Jurkat, Clone E6-1 (cell line): Measurements from ENCODE around the gene CDH26.

Experiments
- DNase-seq: peaks from one replicate; pipeline ENCODE4 v3.0.0-alpha.2; 2011; ENCODE audit warnings: low read depth, low spot score
- H3K4me3 ChIP-seq: 2 replicates; pipeline ENCODE4 v1.5.1; 2011; ENCODE audit warnings: mild to moderate bottlenecking, low read length, control low read depth, moderate library complexity

Gene CDH26

DNA sequence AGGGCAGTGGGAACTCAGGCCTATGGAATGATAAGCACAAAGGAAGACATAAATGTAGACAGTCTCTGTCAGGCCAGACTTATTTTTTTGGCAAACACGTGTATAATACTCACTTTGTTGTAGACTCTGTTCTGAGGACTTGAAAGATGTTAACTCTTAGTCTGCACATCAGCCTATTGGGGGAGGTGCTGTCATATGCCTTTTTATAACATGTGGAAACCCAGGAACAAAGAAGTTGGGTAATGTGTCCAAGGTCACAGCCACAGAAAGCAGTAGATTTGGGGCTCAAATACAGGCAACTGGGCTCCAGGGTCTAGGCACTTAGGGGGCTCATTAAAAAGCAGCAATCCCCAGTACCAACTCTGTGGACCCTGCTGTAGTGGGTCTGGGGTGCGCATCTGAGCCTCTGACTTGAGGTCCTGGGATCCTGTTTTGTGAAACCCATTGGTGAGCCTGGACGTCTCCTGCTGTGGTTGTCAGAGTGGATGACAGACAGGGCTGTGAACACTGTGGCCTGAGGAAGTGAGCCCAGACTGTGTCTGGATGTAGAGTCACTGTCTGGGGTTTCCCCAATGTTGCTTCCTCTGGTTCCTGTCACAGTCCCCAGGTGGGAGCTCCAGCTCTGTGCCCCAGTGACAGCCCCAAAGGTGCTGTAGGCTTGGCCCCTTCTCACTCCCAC is 50.0 kb downstream of the CDH26 start:
- no peak for DNase-seq
- no peak overlapping the region for H3K4me3 ChIP-seq

DNA sequence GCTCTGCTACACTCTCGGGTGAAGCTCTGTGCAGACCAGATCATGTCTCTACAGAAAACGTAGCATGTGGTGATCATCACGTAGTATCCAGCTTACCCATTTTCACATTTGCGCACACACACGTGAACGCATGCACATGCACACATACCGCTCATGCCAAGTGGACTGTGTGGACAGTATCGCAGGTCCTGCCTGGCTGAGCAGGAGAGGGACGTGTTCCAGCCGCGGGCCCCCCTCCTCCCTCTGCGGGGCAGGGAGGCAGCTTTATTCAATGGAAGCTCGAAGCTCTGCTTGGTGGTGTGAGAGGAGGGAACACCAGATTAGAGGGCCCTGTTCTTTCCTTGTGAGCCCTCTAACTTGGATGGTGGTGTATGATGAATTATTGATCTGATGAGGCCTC is 51.1 kb downstream of the CDH26 start:
- H3K4me3 ChIP-seq, result no peak overlapping the region

GRCh38 chr20:60009826-60010616 is 51.8 kb downstream of the CDH26 start:
- DNase-seq, result no peak

More for the DNA sequence above, 51.1 kb downstream of the CDH26 start:
- no peak for DNase-seq

GRCh38 chr20:60010689-60011458 is 52.7 kb downstream of the CDH26 start:
- no peak for DNase-seq

More at GRCh38 chr20:60009826-60010616, 51.8 kb downstream of the CDH26 start:
- no peak overlapping the region for H3K4me3 ChIP-seq

DNA sequence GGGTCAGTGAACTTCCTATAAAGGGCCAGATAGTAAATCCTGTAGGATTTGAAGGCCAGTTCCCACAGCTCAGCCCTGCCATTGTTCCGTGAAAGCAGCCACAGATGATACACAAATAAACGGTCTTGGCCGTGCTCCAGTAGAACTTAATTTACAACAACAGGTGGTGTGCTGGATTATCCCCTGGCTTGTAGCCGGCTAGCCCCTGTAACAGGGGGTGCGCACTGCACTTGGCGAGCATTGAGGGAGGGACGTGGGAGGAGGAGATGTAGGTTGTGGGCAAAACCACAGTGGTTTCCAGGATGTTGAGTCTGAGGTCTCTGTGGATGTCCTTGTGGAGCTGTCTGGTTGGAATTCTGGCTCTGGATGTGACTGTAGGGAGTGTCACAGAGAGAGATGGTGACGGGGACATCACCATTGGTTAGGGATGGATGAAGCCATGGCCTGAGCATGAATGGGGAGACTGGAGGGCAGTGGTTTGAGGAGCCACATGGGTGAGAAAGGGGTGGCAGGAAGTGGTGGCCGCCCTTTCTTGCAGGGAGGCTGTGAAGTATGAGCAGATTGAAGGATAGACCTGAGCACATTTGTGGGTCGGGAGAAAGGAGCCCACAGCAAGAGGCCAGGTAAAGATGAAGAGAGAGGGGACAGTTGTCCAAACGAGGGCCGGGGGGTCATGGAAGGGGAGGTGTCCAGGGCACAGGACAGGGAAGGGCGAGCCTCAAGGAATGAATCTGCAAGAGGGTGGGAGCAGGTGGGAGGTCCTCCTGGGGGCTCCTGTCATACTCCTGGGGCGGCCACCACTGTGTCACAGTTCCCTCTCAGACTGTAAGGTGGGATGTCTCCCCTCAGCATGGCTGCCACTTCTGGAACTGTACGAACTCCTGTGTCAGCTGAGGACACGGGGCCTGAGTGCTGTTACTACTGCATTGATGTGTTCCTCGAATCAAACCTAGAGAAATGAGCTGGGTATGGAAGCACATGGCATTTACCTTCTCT is 53.6 kb downstream of the CDH26 start:
- H3K4me3 ChIP-seq, result no peak overlapping the region; the same call in 1 of the 2 replicates
- DNase-seq, result peak; percentile 71

More at GRCh38 chr20:60010689-60011458, 52.7 kb downstream of the CDH26 start:
- no peak overlapping the region for H3K4me3 ChIP-seq

GRCh38 chr20:60013296-60014139 is 55.3 kb downstream of the CDH26 start:
- no peak for DNase-seq
- H3K4me3 ChIP-seq, result no peak overlapping the region

- H3K4me3 ChIP-seq, result no peak overlapping the region
- DNase-seq, result no peak
Measured at GRCh38 chr20:60016406-60016805, 58.2 kb downstream of the CDH26 start.

- H3K4me3 ChIP-seq, result no peak overlapping the region
- DNase-seq, result no peak
Measured at GRCh38 chr20:60020251-60020650, 62.0 kb downstream of the CDH26 start.

DNA sequence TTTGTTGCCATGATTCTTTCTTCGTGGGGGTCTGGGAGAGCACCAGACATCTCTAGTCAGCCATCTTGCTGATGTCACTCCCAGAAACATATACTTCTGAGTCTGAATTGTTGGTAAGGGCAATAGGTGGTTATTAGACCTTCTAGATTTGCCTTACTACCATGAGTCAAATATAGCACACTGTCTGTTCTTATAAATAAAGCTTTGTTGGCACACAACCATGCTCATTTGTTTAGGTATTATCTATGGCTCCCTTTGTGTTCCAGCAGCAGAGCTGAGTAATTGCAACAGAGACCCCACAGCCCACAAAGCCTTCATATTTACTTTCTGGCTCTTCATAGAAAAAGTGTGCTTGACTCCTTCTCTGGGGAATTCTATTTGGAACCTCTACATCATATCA is 62.9 kb downstream of the CDH26 start:
- no peak overlapping the region for H3K4me3 ChIP-seq

DNA sequence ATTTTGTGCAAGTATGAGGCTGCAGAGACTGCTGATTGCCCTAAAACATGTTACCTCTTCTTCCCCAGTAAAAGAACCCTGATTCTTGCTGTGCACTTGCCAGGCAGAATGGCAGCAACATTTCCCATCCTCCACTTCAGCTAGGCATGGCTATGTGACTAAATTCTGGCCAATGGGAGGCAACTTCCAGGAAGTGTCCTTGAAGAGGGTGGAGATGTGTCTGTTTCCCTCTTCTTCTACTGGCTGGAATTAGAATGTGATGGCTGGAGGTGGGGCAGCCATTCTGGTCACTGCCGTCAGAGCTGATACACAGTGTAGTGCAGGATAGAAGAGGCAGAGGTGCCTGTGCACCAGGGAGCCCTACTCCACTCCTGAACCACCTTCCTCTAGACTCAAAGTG is 64.6 kb downstream of the CDH26 start:
- no peak overlapping the region for H3K4me3 ChIP-seq

More for the DNA sequence above, 62.9 kb downstream of the CDH26 start:
- DNase-seq, result no peak

GRCh38 chr20:60024245-60024644 is 66.0 kb downstream of the CDH26 start:
- no peak overlapping the region for H3K4me3 ChIP-seq
- no peak for DNase-seq

More for the DNA sequence above, 64.6 kb downstream of the CDH26 start:
- no peak for DNase-seq

GRCh38 chr20:60024801-60025200 is 66.6 kb downstream of the CDH26 start:
- DNase-seq, result no peak
- H3K4me3 ChIP-seq, result no peak overlapping the region

DNA sequence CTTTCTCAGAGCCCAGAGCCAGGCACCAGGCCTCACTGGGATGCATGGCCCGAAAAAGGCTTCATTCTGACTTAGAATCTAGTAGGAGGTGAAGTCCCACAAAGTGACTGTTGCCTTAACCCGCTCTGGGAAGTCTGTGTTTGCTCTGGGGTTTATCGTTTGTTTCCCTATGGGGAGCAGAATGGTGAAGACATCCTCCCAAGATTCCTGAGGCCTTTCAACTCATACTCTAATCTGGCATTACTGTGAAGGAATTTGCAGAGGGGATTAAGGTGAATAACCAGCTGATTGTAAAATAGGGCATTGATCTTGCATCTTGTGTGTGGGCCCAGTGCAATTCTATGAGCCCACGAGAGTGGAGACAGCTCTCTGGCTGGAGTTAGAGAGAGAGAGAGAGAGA is 67.8 kb downstream of the CDH26 start:
- no peak overlapping the region for H3K4me3 ChIP-seq
- no peak for DNase-seq

DNA sequence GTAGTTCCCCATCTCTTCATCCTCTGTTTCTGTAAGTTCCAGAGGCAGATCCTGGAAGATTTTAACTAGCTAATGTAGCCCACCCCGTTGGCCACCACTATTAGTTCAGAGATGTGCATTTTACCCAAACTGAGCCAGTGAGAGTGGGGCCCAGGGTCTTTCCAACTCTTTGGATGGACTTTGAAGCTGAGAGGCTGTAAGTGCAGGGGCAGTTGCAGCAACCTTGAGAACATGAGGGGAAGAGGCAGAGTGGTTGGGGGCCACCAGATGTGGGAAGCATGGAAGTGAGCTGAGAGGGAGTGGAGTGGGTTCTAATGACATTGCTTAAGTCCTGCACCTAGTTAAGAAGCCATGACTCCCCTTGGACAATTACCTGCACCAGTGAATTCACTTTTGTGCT is 72.2 kb downstream of the CDH26 start:
- no peak overlapping the region for H3K4me3 ChIP-seq
- DNase-seq, result no peak

- no peak overlapping the region for H3K4me3 ChIP-seq
- no peak for DNase-seq
Measured at GRCh38 chr20:60031107-60031506, 72.9 kb downstream of the CDH26 start.

DNA sequence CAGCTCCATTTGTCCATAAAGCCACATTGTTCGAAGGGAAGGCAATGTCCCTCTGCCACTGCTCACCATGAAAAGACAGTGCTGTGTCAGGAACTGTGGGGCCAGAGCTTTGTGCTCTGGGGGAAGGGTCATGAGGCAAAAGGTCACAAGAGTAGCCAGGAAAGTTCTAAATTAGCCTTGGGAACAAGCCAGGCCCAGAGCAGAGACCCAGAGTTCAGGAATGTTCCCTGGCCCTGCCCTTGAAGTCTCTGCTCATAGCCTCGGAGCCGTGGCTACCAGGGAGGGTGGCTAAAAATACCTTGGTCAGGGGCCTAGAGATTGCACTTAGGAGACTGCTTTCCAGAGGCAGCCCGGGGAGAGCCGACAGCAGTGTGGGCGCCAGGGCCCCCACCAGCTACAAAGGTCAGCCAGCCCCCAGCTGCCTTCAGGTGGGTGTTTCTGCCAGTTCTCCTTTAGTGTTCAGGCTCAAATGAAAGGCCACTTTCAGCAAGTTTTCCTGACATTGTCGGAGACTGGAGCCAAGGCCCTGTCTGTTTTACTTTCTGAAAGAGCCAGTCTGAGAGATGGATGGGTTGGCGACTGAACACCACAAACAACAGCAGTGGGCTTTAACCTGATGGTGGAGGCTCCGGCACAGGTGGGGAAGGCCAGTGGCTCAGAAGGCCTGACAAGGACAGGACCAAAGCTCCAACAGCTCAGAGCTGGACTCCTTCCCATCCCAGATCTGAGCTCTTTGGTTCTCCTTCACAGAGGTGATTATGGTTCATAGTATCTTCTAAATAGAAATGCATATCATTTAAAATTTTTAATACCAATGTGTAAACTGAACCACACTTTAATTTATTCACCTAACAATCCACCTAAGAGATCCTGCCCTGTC is 76.2 kb downstream of the CDH26 start:
- H3K4me3 ChIP-seq, result no peak overlapping the region
- DNase-seq, result no peak

DNA sequence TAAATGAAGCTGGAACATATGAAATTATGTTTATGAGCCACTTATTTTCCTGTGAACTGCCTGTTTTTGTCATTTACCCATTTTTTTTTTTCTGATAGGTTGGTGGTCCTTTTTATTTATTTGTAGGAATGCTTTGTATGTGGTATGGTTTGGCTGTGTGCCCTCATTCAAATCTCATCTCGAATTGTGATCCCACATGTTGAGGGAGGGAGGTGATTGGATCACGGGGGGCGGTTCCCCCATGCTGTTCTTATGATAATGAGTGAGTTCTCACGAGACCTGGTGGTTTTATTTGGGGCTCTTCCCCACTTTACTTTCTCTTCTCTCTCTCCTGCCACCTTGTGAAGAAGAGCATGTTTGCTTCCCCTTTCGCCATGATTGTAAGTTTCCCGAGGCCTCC is 77.3 kb downstream of the CDH26 start:
- H3K4me3 ChIP-seq, result no peak overlapping the region
- no peak for DNase-seq
